SH-SY5Y (cell line): Measurements from ENCODE around the gene MED23.

Experiments used
- GATA2 ChIP-seq: IDR thresholded peaks from 2 replicates; pipeline ENCODE4 v1.6.1; 2011; ENCODE audit warnings: mild to moderate bottlenecking, low read depth, low read length
- GATA3 ChIP-seq: IDR thresholded peaks from 2 replicates; pipeline ENCODE4 v1.6.1; 2011; ENCODE audit warnings: low read depth, mild to moderate bottlenecking, low read length, moderate library complexity

- TF ChIP-seq GATA3 (no peak), GATA2 (no peak)
Measured at GRCh38 chr6:131565056-131565455, 63.0 kb downstream of the MED23 start.
